Measurements from ENCODE around the gene KSR1. TPM values are rescaled to one million over a fixed set of nuclear protein-coding genes. Genes with fewer than 3 reads are reported as not detected.
"Not testable (repeated sequence)": the region's sequence is repeated elsewhere in the genome, so short reads cannot be mapped to it uniquely, and the experiment has no call there.

The KSR1 gene
- total and polyA plus RNA-seq, 4 donors: 23.0 to 71.1 (median 47.0) TPM

GRCh38 chr17:27425571-27425970 lies 30.7 kb upstream of the KSR1 start:
- 94% methylated on average over 6 of the region's 6 CpGs for WGBS (ENCODE audit: insufficient coverage)
- H3K4me3 ChIP-seq (ENCODE audit: low read depth, low read length): not testable (repeated sequence)

GRCh38 chr17:27425991-27426390 lies 30.3 kb upstream of the KSR1 start:
- Histone ChIP-seq H3K27ac (ENCODE audit: low read depth, low read length) (no peak overlapping the region), H3K27me3 (ENCODE audit: control insufficient read depth, insufficient read depth, low read length) (no peaks in the 10 kb centered on the region), H3K4me3 (ENCODE audit: low read depth, low read length) (no peak overlapping the region), H3K36me3 (ENCODE audit: control insufficient read depth, insufficient read depth, low read length) (no peaks in the 10 kb centered on the region), H3K9me3 (ENCODE audit: control insufficient read depth, insufficient read depth, low read length) (no peaks in the 10 kb centered on the region), H3K4me1 (ENCODE audit: control insufficient read depth, insufficient read depth, low read length) (no peaks in the 10 kb centered on the region)
- WGBS (ENCODE audit: insufficient coverage): 100% methylated on average over 2 of the region's 3 CpGs
- no peak for DNase-seq (ENCODE audit: low read depth in 4 of 6, low spot score in 6 of 6)

More at GRCh38 chr17:27425571-27425970, 30.7 kb upstream of the KSR1 start:
- H3K27me3 ChIP-seq (ENCODE audit: control insufficient read depth, insufficient read depth, low read length); H3K27ac ChIP-seq (ENCODE audit: low read depth, low read length); DNase-seq (ENCODE audit: low read depth in 4 of 6, low spot score in 6 of 6); H3K36me3 ChIP-seq (ENCODE audit: control insufficient read depth, insufficient read depth, low read length); H3K4me1 ChIP-seq (ENCODE audit: control insufficient read depth, insufficient read depth, low read length); H3K9me3 ChIP-seq (ENCODE audit: control insufficient read depth, insufficient read depth, low read length): not testable (repeated sequence)

GRCh38 chr17:27426471-27426870 lies 29.8 kb upstream of the KSR1 start:
- not testable (repeated sequence) for H3K27me3 ChIP-seq (ENCODE audit: control insufficient read depth, insufficient read depth, low read length); H3K4me1 ChIP-seq (ENCODE audit: control insufficient read depth, insufficient read depth, low read length); H3K4me3 ChIP-seq (ENCODE audit: low read depth, low read length); H3K27ac ChIP-seq (ENCODE audit: low read depth, low read length); DNase-seq (ENCODE audit: low read depth in 4 of 6, low spot score in 6 of 6); H3K9me3 ChIP-seq (ENCODE audit: control insufficient read depth, insufficient read depth, low read length); H3K36me3 ChIP-seq (ENCODE audit: control insufficient read depth, insufficient read depth, low read length)
- 63% methylated on average over 1 of the region's 3 CpGs for WGBS (ENCODE audit: insufficient coverage)

GRCh38 chr17:27427166-27427862 lies 28.9 kb upstream of the KSR1 start:
- DNase-seq (ENCODE audit: low read depth in 4 of 6, low spot score in 6 of 6): not testable (repeated sequence)

GRCh38 chr17:27428781-27429505 lies 27.3 kb upstream of the KSR1 start:
- H3K9me3 ChIP-seq (ENCODE audit: control insufficient read depth, insufficient read depth, low read length): no peaks in the 10 kb centered on the region
- H3K4me3 ChIP-seq (ENCODE audit: low read depth, low read length): no peak overlapping the region
- DNase-seq (ENCODE audit: low read depth in 4 of 6, low spot score in 6 of 6): no peak
- no peaks in the 10 kb centered on the region for H3K36me3 ChIP-seq (ENCODE audit: control insufficient read depth, insufficient read depth, low read length)
- no peak overlapping the region for H3K27ac ChIP-seq (ENCODE audit: low read depth, low read length)
- WGBS (ENCODE audit: insufficient coverage): 93% methylated on average over 8 of the region's 9 CpGs
- no peaks in the 10 kb centered on the region for H3K4me1 ChIP-seq (ENCODE audit: control insufficient read depth, insufficient read depth, low read length)
- H3K27me3 ChIP-seq (ENCODE audit: control insufficient read depth, insufficient read depth, low read length): no peaks in the 10 kb centered on the region

More at GRCh38 chr17:27427166-27427862, 28.9 kb upstream of the KSR1 start:
- not testable (repeated sequence) for H3K4me3 ChIP-seq (ENCODE audit: low read depth, low read length); H3K9me3 ChIP-seq (ENCODE audit: control insufficient read depth, insufficient read depth, low read length); H3K36me3 ChIP-seq (ENCODE audit: control insufficient read depth, insufficient read depth, low read length); H3K27me3 ChIP-seq (ENCODE audit: control insufficient read depth, insufficient read depth, low read length); H3K27ac ChIP-seq (ENCODE audit: low read depth, low read length); H3K4me1 ChIP-seq (ENCODE audit: control insufficient read depth, insufficient read depth, low read length)
- no CpG with 5 or more reads among the region's 5 CpGs for WGBS (ENCODE audit: insufficient coverage)

- DNase-seq (ENCODE audit: low read depth in 4 of 6, low spot score in 6 of 6): no peak
- H3K4me3 ChIP-seq (ENCODE audit: low read depth, low read length): no peak overlapping the region
- H3K36me3 ChIP-seq (ENCODE audit: control insufficient read depth, insufficient read depth, low read length): no peaks in the 10 kb centered on the region
- H3K9me3 ChIP-seq (ENCODE audit: control insufficient read depth, insufficient read depth, low read length): no peaks in the 10 kb centered on the region
- 84% methylated on average over 21 of the region's 21 CpGs for WGBS (ENCODE audit: insufficient coverage)
- H3K27me3 ChIP-seq (ENCODE audit: control insufficient read depth, insufficient read depth, low read length): no peaks in the 10 kb centered on the region
- H3K27ac ChIP-seq (ENCODE audit: low read depth, low read length): no peak overlapping the region
- H3K4me1 ChIP-seq (ENCODE audit: control insufficient read depth, insufficient read depth, low read length): no peaks in the 10 kb centered on the region
Measured at GRCh38 chr17:27429666-27430382, 26.4 kb upstream of the KSR1 start.

GRCh38 chr17:27430383-27430840 lies 25.8 kb upstream of the KSR1 start:
- no peaks in the 10 kb centered on the region for H3K36me3 ChIP-seq (ENCODE audit: control insufficient read depth, insufficient read depth, low read length)

GRCh38 chr17:27430882-27431491 lies 25.3 kb upstream of the KSR1 start:
- Histone ChIP-seq H3K36me3 (ENCODE audit: control insufficient read depth, insufficient read depth, low read length) (no peaks in the 10 kb centered on the region), H3K4me3 (ENCODE audit: low read depth, low read length) (no peak overlapping the region), H3K27me3 (ENCODE audit: control insufficient read depth, insufficient read depth, low read length) (no peaks in the 10 kb centered on the region), H3K27ac (ENCODE audit: low read depth, low read length) (no peak overlapping the region), H3K4me1 (ENCODE audit: control insufficient read depth, insufficient read depth, low read length) (no peaks in the 10 kb centered on the region), H3K9me3 (ENCODE audit: control insufficient read depth, insufficient read depth, low read length) (no peaks in the 10 kb centered on the region)
- DNase-seq (ENCODE audit: low read depth in 4 of 6, low spot score in 6 of 6): peak in 3 of 6 donors; percentile 12 to 41 (median 35)
- 83% methylated on average over 7 of the region's 10 CpGs for WGBS (ENCODE audit: insufficient coverage)

More at GRCh38 chr17:27430383-27430840, 25.8 kb upstream of the KSR1 start:
- H3K27me3 ChIP-seq (ENCODE audit: control insufficient read depth, insufficient read depth, low read length): no peaks in the 10 kb centered on the region
- H3K4me3 ChIP-seq (ENCODE audit: low read depth, low read length): no peak overlapping the region
- DNase-seq (ENCODE audit: low read depth in 4 of 6, low spot score in 6 of 6): no peak
- 78% methylated on average over 7 of the region's 7 CpGs for WGBS (ENCODE audit: insufficient coverage)
- H3K4me1 ChIP-seq (ENCODE audit: control insufficient read depth, insufficient read depth, low read length): no peaks in the 10 kb centered on the region
- no peak overlapping the region for H3K27ac ChIP-seq (ENCODE audit: low read depth, low read length)
- H3K9me3 ChIP-seq (ENCODE audit: control insufficient read depth, insufficient read depth, low read length): no peaks in the 10 kb centered on the region

GRCh38 chr17:27433521-27433920 lies 22.7 kb upstream of the KSR1 start:
- Histone ChIP-seq H3K4me3 (ENCODE audit: low read depth, low read length) (no peak overlapping the region), H3K4me1 (ENCODE audit: control insufficient read depth, insufficient read depth, low read length) (no peaks in the 10 kb centered on the region), H3K36me3 (ENCODE audit: control insufficient read depth, insufficient read depth, low read length) (no peaks in the 10 kb centered on the region), H3K9me3 (ENCODE audit: control insufficient read depth, insufficient read depth, low read length) (no peaks in the 10 kb centered on the region), H3K27ac (ENCODE audit: low read depth, low read length) (no peak overlapping the region), H3K27me3 (ENCODE audit: control insufficient read depth, insufficient read depth, low read length) (no peaks in the 10 kb centered on the region)
- WGBS (ENCODE audit: insufficient coverage): 83% methylated on average over 7 of the region's 8 CpGs
- no peak for DNase-seq (ENCODE audit: low read depth in 4 of 6, low spot score in 6 of 6)
